H1 (cell line): Measurements from ENCODE around the gene UPK3B. TPM values are rescaled to one million over a fixed set of nuclear protein-coding genes. Genes with fewer than 3 reads are reported as not detected.
"Not testable (repeated sequence)": the region's sequence is repeated elsewhere in the genome, so short reads cannot be mapped to it uniquely, and the experiment has no call there.

Experiments used
- CTCF ChIA-PET: fragments of 300-600 bp; sonication (Branson Sonifier 250); formaldehyde crosslinking; loops from one replicate; lab custom pipeline; 2021; ENCODE audit not compliant: partially characterized antibody; lab: Charles Lee
- POLR2A ChIA-PET: fragments of 300-600 bp; sonication (Branson Sonifier 250); formaldehyde crosslinking; loops from one replicate; lab custom pipeline; 2021; ENCODE audit warnings: inconsistent platforms; ENCODE audit not compliant: partially characterized antibody; lab: Charles Lee
- DNase-seq, 2 experiments: peaks; one replicate each; pipeline versions ENCODE4 v3.0.0 to v3.0.0-alpha.2; 2010 to 2022; ENCODE audit warnings: low spot score in 2 of 2, low read depth in 1 of 2, mixed read lengths in 1 of 2
- FAIRE-seq: peaks from 2 replicates; lab custom pipeline; 2011; peaks lifted over from hg19 to GRCh38; lab: Jason Lieb, UNC
- H2AFZ ChIP-seq: 2 replicates; pipeline ENCODE4 v1.8.1; 2012; ENCODE audit warnings: low read length, inconsistent platforms
- H2AK5ac ChIP-seq: 2 replicates; pipeline ENCODE4 v1.6.1; 2013; ENCODE audit warnings: low read depth, low read length
- H2BK120ac ChIP-seq: replicated peaks from 2 replicates; pipeline ENCODE3; 2013; ENCODE audit warnings: low read depth, low read length, inconsistent platforms
- H2BK12ac ChIP-seq: 2 replicates; pipeline ENCODE4 v1.6.1; 2013; ENCODE audit warnings: low read depth, low read length
- H2BK15ac ChIP-seq: 2 replicates; pipeline ENCODE4 v1.6.1; 2013; ENCODE audit warnings: low read length
- H2BK20ac ChIP-seq: 2 replicates; pipeline ENCODE4 v1.6.1; 2013; ENCODE audit warnings: low read length
- H2BK5ac ChIP-seq: 2 replicates; pipeline ENCODE4 v1.6.1; 2013; ENCODE audit warnings: low read depth, low read length
- H3K14ac ChIP-seq: 2 replicates; pipeline ENCODE4 v1.6.1; 2013; ENCODE audit warnings: inconsistent platforms; ENCODE audit not compliant: insufficient read length
- H3K18ac ChIP-seq: 2 replicates; pipeline ENCODE4 v1.6.1; 2013; ENCODE audit warnings: low read length; ENCODE audit errors: extremely low read depth
- H3K23ac ChIP-seq: 2 replicates; pipeline ENCODE4 v1.6.1; 2013; ENCODE audit warnings: inconsistent platforms; ENCODE audit not compliant: insufficient read length
- H3K23me2 ChIP-seq: 2 replicates; pipeline ENCODE4 v1.6.1; 2013; ENCODE audit warnings: low read depth, low read length
- H3K27ac ChIP-seq: 2 replicates; pipeline ENCODE4 v1.6.1; 2011; ENCODE audit warnings: low read depth, low read length, inconsistent platforms
- H3K27me3 ChIP-seq, 4 experiments: replicated peaks in 1 of 4; 1 replicate in 1 of 4; 2 replicates in 3 of 4; pipeline versions ENCODE4 v1.6.1 to v1.8.1; 2011 to 2013; ENCODE audit warnings: low read length in 3 of 4, mild to moderate bottlenecking in 3 of 4, inconsistent platforms in 2 of 4, mixed read lengths in 2 of 4, moderate library complexity in 1 of 4; ENCODE audit not compliant: control insufficient read depth in 3 of 4, insufficient read depth in 3 of 4; ENCODE audit errors: extremely low read depth in 1 of 4
- H3K36me3 ChIP-seq, 4 experiments: 2 replicates each; pipeline versions ENCODE4 v1.6.1 to v1.8.1; 2011 to 2013; ENCODE audit warnings: mild to moderate bottlenecking in 4 of 4, low read length in 3 of 4, moderate library complexity in 2 of 4, control low read depth in 1 of 4, inconsistent platforms in 1 of 4; ENCODE audit not compliant: insufficient read depth in 4 of 4, control insufficient read depth in 2 of 4
- H3K4ac ChIP-seq: replicated peaks from 2 replicates; pipeline ENCODE3; 2013; ENCODE audit warnings: low read length, low read depth, mixed read lengths, inconsistent platforms; ENCODE audit not compliant: insufficient read length
- H3K4me1 ChIP-seq, 4 experiments: replicated peaks in 1 of 4; 1 replicate in 1 of 4; 2 replicates in 3 of 4; pipeline versions ENCODE4 v1.6.1 to v1.8.1; 2011 to 2013; ENCODE audit warnings: low read length in 3 of 4, inconsistent platforms in 2 of 4, mixed read lengths in 1 of 4; ENCODE audit not compliant: insufficient read depth in 4 of 4, control insufficient read depth in 3 of 4
- H3K4me2 ChIP-seq, 2 experiments: 2 replicates each; pipeline versions ENCODE4 v1.6.1 to v1.8.1; 2011 to 2013; ENCODE audit warnings: low read depth in 2 of 2, low read length in 2 of 2, control low read depth in 1 of 2, inconsistent platforms in 1 of 2, mild to moderate bottlenecking in 1 of 2; ENCODE audit not compliant: insufficient read depth in 1 of 2
- H3K4me3 ChIP-seq, 4 experiments: fragments of 200-600, 300-600 bp in 1 of 4; sonication (generic), shearing (Covaris generic), sonication (Bioruptor Twin) in 1 of 4; 2 replicates each; pipeline versions ENCODE4 v1.5.1 to v1.8.1; 2011 to 2016; ENCODE audit warnings: low read length in 4 of 4, low read depth in 3 of 4, control low read depth in 2 of 4, inconsistent platforms in 2 of 4, mild to moderate bottlenecking in 2 of 4, mixed read lengths in 1 of 4, moderate library complexity in 1 of 4; ENCODE audit not compliant: insufficient read depth in 2 of 4; ENCODE audit errors: extremely low read depth in 1 of 4
- H3K56ac ChIP-seq: replicated peaks from 2 replicates; pipeline ENCODE3; 2013; ENCODE audit warnings: low read depth, mild to moderate bottlenecking, mixed read lengths, low read length, inconsistent platforms; ENCODE audit not compliant: insufficient read length
- H3K79me1 ChIP-seq: 2 replicates; pipeline ENCODE4 v1.6.1; 2013; ENCODE audit warnings: low read depth, low read length, control low read depth
- H3K79me2 ChIP-seq, 2 experiments: 2 replicates each; pipeline versions ENCODE4 v1.6.1 to v1.8.1; 2012 to 2013; ENCODE audit warnings: low read length in 2 of 2, mild to moderate bottlenecking in 2 of 2, inconsistent platforms in 1 of 2; ENCODE audit not compliant: insufficient read depth in 2 of 2, control insufficient read depth in 1 of 2
- H3K9ac ChIP-seq, 4 experiments: replicated peaks in 1 of 4; 1 replicate in 1 of 4; 2 replicates in 3 of 4; pipeline versions ENCODE4 v1.6.1 to v1.8.1; 2011 to 2013; ENCODE audit warnings: low read depth in 3 of 4, low read length in 3 of 4, control low read depth in 2 of 4, mild to moderate bottlenecking in 2 of 4, moderate library complexity in 2 of 4, inconsistent platforms in 1 of 4; ENCODE audit errors: extremely low read depth in 1 of 4
- H3K9me3 ChIP-seq, 2 experiments: 2 replicates each; pipeline versions ENCODE4 v1.6.1 to v1.8.1; 2012 to 2013; ENCODE audit warnings: mild to moderate bottlenecking in 2 of 2, moderate library complexity in 2 of 2, control low read depth in 1 of 2, inconsistent platforms in 1 of 2, low read depth in 1 of 2, low read length in 1 of 2, mixed read lengths in 1 of 2; ENCODE audit not compliant: insufficient read depth in 2 of 2
- H4K20me1 ChIP-seq, 2 experiments: replicated peaks in 1 of 2; 2 replicates each; pipeline versions ENCODE3 to v1.8.1; 2011 to 2013; ENCODE audit warnings: inconsistent platforms in 2 of 2, low read length in 2 of 2, mild to moderate bottlenecking in 1 of 2; ENCODE audit not compliant: insufficient read depth in 2 of 2, control insufficient read depth in 1 of 2
- H4K5ac ChIP-seq: 2 replicates; pipeline ENCODE4 v1.6.1; 2013; ENCODE audit warnings: low read length, low read depth, mixed read lengths, inconsistent platforms; ENCODE audit not compliant: insufficient read length
- H4K8ac ChIP-seq: 2 replicates; pipeline ENCODE4 v1.8.0; 2013; ENCODE audit warnings: mild to moderate bottlenecking, moderate library complexity, low read length, inconsistent platforms; ENCODE audit not compliant: insufficient read depth; ENCODE audit errors: extremely low read depth
- H4K91ac ChIP-seq: replicated peaks from 2 replicates; pipeline ENCODE3; 2013; ENCODE audit warnings: low read length, mixed read lengths, inconsistent platforms; ENCODE audit not compliant: insufficient read length
- WGBS, 2 experiments: shearing (Covaris generic) in 1 of 2; methylation state at CpG; one replicate each; pipeline versions ENCODE4 v1.1.6 to v1.1.7; 2013 to 2015; ENCODE audit warnings: low lambda C conversion rate in 2 of 2, mixed read lengths in 2 of 2, inconsistent platforms in 1 of 2, low coverage in 1 of 2, missing lambda C conversion rate in 1 of 2; ENCODE audit not compliant: insufficient replicate concordance in 2 of 2, insufficient coverage in 1 of 2, insufficient read length in 1 of 2; ENCODE audit errors: extremely low coverage in 1 of 2, missing lambda C conversion rate in 1 of 2; 5-methylcytosine and 5-hydroxymethylcytosine counted together
- polyA plus RNA-seq, 7 experiments: library from polyadenylated mRNA; depleted of rRNA in 3 of 7; stranded (reverse) in 5 of 7; unstranded in 2 of 7; fragments of >200 nt in 5 of 7; fragments of 200-250 nt in 2 of 7; gene quantifications; 1 replicate in 5 of 7; 2 replicates in 1 of 7; 4 replicates in 1 of 7; pipeline versions ENCODE4 v1.2.1 to v1.2.3, GENCODE V29; 2011 to 2013; ENCODE audit warnings: missing spikeins in 2 of 7, mixed read lengths in 2 of 7
- total RNA-seq: library from RNA; stranded (reverse); fragmentation: NEBNext Ultra II Directional; extraction: Animal tissue kit (Norgen Biotek cat#: 25700); gene quantifications from 2 replicates; pipeline ENCODE4 v1.2.1, GENCODE V29; 2021

The UPK3B gene
- total and polyA plus RNA-seq, 2 of the 8 experiments (the other 6 are each of a cell fraction or from before 2014, with no cell fraction given), result 5.9 to 20.6 TPM

GRCh38 chr7:76503244-76503643 lies 7.1 kb upstream of the UPK3B start:
- H3K14ac ChIP-seq, H3K56ac ChIP-seq, H2BK12ac ChIP-seq, H3K79me2 ChIP-seq, H3K27me3 ChIP-seq, H2BK20ac ChIP-seq, H3K4me2 ChIP-seq, H3K4me1 ChIP-seq, POLR2A ChIA-PET, DNase-seq, H2BK120ac ChIP-seq, H3K4me3 ChIP-seq, FAIRE-seq, H3K23me2 ChIP-seq, H4K5ac ChIP-seq, H3K36me3 ChIP-seq, H2BK5ac ChIP-seq, H4K20me1 ChIP-seq, H3K23ac ChIP-seq, H2AK5ac ChIP-seq, H4K8ac ChIP-seq, H3K18ac ChIP-seq, CTCF ChIA-PET, H3K9me3 ChIP-seq, H3K79me1 ChIP-seq, H3K27ac ChIP-seq, H3K9ac ChIP-seq, H2BK15ac ChIP-seq, H3K4ac ChIP-seq, H2AFZ ChIP-seq, H4K91ac ChIP-seq: not testable (repeated sequence)
- WGBS, 2 experiments, result 100% methylated on average over 4 of the region's 12 CpGs; no CpG with 5 or more reads in 1 of the 2 experiments
